Astrocyte of the cerebellum (primary cell): ENCODE data around the gene NEK10.

Source experiments
- DNase-seq: peaks from one replicate; pipeline ENCODE4 v3.0.0-alpha.2; 2011; ENCODE audit warnings: low read depth
- H3K4me3 ChIP-seq: 2 replicates; pipeline ENCODE4 v1.5.1; 2011; ENCODE audit warnings: mild to moderate bottlenecking, low read depth, low read length, moderate library complexity
- in situ Hi-C: cut with HindIII; loops from 2 replicates; pipeline ENCODE4 v1.10.0; 2017; ENCODE audit warnings: low sequenced_read_pairs
- TF ChIP-seq, protein P1 (sequence below): IDR thresholded peaks from 2 replicates; pipeline ENCODE4 v1.5.1; 2012; ENCODE audit warnings: low read length, low read depth, moderate library complexity, mild to moderate bottlenecking; ENCODE audit errors: missing control alignments

NEK10 gene

DNA sequence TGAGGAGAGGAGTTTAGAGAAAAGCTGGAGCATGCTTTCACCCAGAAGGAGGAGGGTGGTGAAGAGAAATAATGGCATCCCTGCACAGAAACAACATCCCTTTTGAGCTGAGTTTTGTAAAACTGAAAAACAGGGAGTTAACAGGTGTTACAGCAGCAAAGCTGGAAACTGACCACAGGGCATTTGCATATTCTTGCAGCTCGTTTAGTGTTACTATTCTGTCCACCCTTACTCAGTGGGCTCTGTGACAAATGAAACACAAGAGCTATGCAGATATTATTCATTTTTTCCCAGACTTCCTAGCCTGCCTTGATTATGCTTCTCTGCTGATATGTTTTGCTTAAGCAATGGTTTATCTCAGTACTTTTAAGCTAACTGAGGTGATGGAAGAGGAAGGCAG lies 272.0 kb downstream of the NEK10 start:
- TF ChIP-seq, protein P1, sequence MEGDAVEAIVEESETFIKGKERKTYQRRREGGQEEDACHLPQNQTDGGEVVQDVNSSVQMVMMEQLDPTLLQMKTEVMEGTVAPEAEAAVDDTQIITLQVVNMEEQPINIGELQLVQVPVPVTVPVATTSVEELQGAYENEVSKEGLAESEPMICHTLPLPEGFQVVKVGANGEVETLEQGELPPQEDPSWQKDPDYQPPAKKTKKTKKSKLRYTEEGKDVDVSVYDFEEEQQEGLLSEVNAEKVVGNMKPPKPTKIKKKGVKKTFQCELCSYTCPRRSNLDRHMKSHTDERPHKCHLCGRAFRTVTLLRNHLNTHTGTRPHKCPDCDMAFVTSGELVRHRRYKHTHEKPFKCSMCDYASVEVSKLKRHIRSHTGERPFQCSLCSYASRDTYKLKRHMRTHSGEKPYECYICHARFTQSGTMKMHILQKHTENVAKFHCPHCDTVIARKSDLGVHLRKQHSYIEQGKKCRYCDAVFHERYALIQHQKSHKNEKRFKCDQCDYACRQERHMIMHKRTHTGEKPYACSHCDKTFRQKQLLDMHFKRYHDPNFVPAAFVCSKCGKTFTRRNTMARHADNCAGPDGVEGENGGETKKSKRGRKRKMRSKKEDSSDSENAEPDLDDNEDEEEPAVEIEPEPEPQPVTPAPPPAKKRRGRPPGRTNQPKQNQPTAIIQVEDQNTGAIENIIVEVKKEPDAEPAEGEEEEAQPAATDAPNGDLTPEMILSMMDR, result no peak
- H3K4me3 ChIP-seq, result no peak overlapping the region
- in situ Hi-C loops, result no loop called here
- DNase-seq, result no peak

- DNase-seq, result no peak
- in situ Hi-C loops, result no loop called here
- TF ChIP-seq, protein P1, result no peak
- H3K4me3 ChIP-seq, result no peak overlapping the region
Observed at GRCh38 chr3:27095553-27096222, 273.5 kb downstream of the NEK10 start.

GRCh38 chr3:27094721-27095120 lies 274.5 kb downstream of the NEK10 start:
- no peak for DNase-seq
- in situ Hi-C loops, result no loop called here
- TF ChIP-seq, protein P1, result no peak
- H3K4me3 ChIP-seq, result no peak overlapping the region

DNA sequence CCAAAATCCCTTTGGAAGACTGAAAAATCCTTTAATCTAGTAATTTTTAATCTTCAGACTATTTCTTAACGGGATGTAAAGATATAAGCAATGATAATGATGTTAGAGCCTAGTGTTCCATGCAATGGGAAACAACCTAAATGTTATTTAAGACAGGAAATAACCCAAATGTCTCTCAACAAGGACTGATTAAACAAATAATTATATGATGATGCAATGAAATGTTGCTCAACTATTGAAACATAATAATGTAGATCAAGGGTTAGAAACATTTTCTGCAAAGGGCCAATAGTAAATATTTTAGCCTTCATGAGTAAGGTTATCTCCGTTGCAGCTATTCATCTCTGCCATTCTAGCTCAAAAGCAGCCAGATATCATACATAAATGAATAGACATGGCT lies 275.4 kb downstream of the NEK10 start:
- in situ Hi-C loops, result no loop called here
- no peak overlapping the region for H3K4me3 ChIP-seq
- TF ChIP-seq, protein P1, result no peak
- DNase-seq, result no peak

- no peak for DNase-seq
- in situ Hi-C loops, result no loop called here
- H3K4me3 ChIP-seq, result no peak overlapping the region
- TF ChIP-seq, protein P1, result no peak
Observed at GRCh38 chr3:27090275-27091041, 278.7 kb downstream of the NEK10 start.

DNA sequence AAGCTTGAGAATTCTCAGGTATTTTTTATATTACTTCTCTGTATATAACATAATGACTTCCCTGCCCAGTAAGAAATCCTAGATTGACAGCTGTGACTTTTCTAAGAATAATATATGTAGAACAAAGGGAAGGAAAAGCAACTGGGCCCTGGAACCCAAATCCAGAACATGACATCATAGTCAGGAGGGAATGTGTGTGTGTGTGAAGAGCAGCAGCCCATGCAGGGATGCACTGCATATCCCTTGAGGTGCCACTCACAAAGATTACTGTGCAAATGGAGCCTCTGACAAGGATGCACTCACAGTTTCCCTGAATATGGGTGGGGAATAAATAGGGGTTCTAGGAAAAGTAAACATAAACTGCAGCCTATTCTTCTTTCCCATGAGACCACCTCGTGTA lies 279.5 kb downstream of the NEK10 start:
- no peak overlapping the region for H3K4me3 ChIP-seq
- no peak for DNase-seq
- TF ChIP-seq, protein P1, result no peak
- in situ Hi-C loops, result no loop called here
